Kidney (tissue), 14 donors: ENCODE measurements around the gene SHISAL1. TPM values are rescaled to one million over a fixed set of nuclear protein-coding genes. Genes with fewer than 3 reads are reported as not detected.

ENCODE experiments used
- DNase-seq, 5 donors: peaks; one replicate each; pipeline ENCODE4 v3.0.0-alpha.2; 2013 to 2020
- FAIRE-seq: peaks from 2 replicates; lab custom pipeline; 2012; peaks lifted over from hg19 to GRCh38; lab: Jason Lieb, UNC
- H3K27ac ChIP-seq, 2 donors: one replicate each; pipeline ENCODE4 v1.7.0; 2013; ENCODE audit warnings: low read depth in 2 of 2, low read length in 2 of 2, inconsistent platforms in 1 of 2
- H3K27me3 ChIP-seq: one replicate; pipeline ENCODE4 v1.7.1; 2013; ENCODE audit warnings: low read length, inconsistent platforms; ENCODE audit not compliant: control insufficient read depth, insufficient read depth
- H3K36me3 ChIP-seq, 3 donors: one replicate each; pipeline versions ENCODE4 v1.7.0 to v1.7.1; 2013; ENCODE audit warnings: low read length in 3 of 3, control low read depth in 1 of 3, inconsistent platforms in 1 of 3; ENCODE audit not compliant: insufficient read depth in 3 of 3, control insufficient read depth in 2 of 3
- H3K4me1 ChIP-seq, 3 donors: one replicate each; pipeline versions ENCODE4 v1.7.0 to v1.7.1; 2013; ENCODE audit warnings: low read length in 3 of 3, inconsistent platforms in 1 of 3, low read depth in 1 of 3; ENCODE audit not compliant: control insufficient read depth in 2 of 3, insufficient read depth in 2 of 3
- H3K4me3 ChIP-seq, 3 donors: one replicate each; pipeline versions ENCODE4 v1.7.0 to v1.8.1; 2013; ENCODE audit warnings: low read length in 3 of 3, control low read depth in 1 of 3, inconsistent platforms in 1 of 3
- H3K9ac ChIP-seq, 3 donors: one replicate each; pipeline versions ENCODE4 v1.7.0 to v1.7.1; 2013; ENCODE audit warnings: low read length in 3 of 3, control low read depth in 1 of 3, inconsistent platforms in 1 of 3
- H3K9me3 ChIP-seq, 3 donors: one replicate each; pipeline versions ENCODE4 v1.7.0 to v1.7.1; 2013; ENCODE audit warnings: low read length in 3 of 3, control low read depth in 1 of 3, inconsistent platforms in 1 of 3; ENCODE audit not compliant: control insufficient read depth in 2 of 3, insufficient read depth in 1 of 3
- intact Hi-C: fragments of 100-400 bp; cut with DNase I; formaldehyde crosslinking; loops from one replicate; pipeline ENCODE4 v1.11.1; 2022
- polyA plus RNA-seq: library from polyadenylated mRNA; stranded (reverse); fragments of 350-450 nt; fragmentation: Illumina TruSeq; extraction: RNeasy Lipid Tissue Mini Kit (QIAGEN cat#74804); gene quantifications from one replicate; pipeline ENCODE4 v1.2.3, GENCODE V29; 2014; ENCODE audit warnings: low read depth, low replicate concordance; ENCODE audit not compliant: insufficient read depth
- total RNA-seq: library from RNA; stranded (reverse); fragmentation: NEBNext Ultra II Directional; extraction: Animal tissue kit (Norgen Biotek cat#: 25700); gene quantifications from one replicate; pipeline ENCODE4 v1.2.1, GENCODE V29; 2021
- TF ChIP-seq, protein P1 (sequence below): IDR thresholded peaks from 3 replicates; pipeline ENCODE4 v1.5.1; 2012; ENCODE audit warnings: mild to moderate bottlenecking, moderate library complexity, borderline replicate concordance; ENCODE audit not compliant: insufficient read depth; ENCODE audit errors: extremely low read depth
- donor health status: control.
- donor health status: control.
- donor health status: control.
- donor health status: control.
- donor health status: control.
- donor health status: DM: yes; HTN: yes; CAD: no.
- donor health status: Normal renal cell carcinoma (clear cell type).

Gene SHISAL1
- total and polyA plus RNA-seq, 2 donors from 2014 or later: 0.04 to 1.1 TPM

DNA sequence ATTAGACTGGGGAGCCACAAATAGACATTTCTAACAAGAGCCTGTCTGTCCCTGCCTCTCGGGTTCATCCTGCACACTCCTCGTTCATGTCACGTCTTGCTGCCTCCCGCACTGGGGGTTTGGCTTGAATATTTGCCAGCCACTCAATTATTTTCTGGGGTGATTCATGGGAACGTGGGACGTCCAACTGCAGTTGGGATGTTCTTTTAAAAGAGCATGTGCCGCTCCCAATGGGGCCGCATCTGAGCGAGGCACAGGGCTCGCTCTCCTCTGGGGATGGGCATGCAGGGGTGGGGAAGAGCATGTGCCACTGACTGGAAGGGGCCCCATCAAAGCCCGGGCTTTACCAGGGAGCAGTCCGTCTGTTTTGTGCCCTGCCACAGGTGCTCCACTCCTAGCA lies 88.6 kb downstream of the SHISAL1 start:
- Histone ChIP-seq H3K27ac (no peak overlapping the region), H3K4me1 (no peaks in the 10 kb centered on the region), H3K27me3 (no peaks in the 10 kb centered on the region), H3K9ac (no peak overlapping the region), H3K4me3 (no peak overlapping the region), H3K36me3 (no peaks in the 10 kb centered on the region), H3K9me3 (peaks cover 0 to 3% (median 0%) of the 10 kb centered on the region in 3 donors)
- TF ChIP-seq, protein P1, sequence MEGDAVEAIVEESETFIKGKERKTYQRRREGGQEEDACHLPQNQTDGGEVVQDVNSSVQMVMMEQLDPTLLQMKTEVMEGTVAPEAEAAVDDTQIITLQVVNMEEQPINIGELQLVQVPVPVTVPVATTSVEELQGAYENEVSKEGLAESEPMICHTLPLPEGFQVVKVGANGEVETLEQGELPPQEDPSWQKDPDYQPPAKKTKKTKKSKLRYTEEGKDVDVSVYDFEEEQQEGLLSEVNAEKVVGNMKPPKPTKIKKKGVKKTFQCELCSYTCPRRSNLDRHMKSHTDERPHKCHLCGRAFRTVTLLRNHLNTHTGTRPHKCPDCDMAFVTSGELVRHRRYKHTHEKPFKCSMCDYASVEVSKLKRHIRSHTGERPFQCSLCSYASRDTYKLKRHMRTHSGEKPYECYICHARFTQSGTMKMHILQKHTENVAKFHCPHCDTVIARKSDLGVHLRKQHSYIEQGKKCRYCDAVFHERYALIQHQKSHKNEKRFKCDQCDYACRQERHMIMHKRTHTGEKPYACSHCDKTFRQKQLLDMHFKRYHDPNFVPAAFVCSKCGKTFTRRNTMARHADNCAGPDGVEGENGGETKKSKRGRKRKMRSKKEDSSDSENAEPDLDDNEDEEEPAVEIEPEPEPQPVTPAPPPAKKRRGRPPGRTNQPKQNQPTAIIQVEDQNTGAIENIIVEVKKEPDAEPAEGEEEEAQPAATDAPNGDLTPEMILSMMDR: no peak
- intact Hi-C loops: no loop called here
- DNase-seq: peak in 1 of 5 donors; percentile 22
- FAIRE-seq: no peak

DNA sequence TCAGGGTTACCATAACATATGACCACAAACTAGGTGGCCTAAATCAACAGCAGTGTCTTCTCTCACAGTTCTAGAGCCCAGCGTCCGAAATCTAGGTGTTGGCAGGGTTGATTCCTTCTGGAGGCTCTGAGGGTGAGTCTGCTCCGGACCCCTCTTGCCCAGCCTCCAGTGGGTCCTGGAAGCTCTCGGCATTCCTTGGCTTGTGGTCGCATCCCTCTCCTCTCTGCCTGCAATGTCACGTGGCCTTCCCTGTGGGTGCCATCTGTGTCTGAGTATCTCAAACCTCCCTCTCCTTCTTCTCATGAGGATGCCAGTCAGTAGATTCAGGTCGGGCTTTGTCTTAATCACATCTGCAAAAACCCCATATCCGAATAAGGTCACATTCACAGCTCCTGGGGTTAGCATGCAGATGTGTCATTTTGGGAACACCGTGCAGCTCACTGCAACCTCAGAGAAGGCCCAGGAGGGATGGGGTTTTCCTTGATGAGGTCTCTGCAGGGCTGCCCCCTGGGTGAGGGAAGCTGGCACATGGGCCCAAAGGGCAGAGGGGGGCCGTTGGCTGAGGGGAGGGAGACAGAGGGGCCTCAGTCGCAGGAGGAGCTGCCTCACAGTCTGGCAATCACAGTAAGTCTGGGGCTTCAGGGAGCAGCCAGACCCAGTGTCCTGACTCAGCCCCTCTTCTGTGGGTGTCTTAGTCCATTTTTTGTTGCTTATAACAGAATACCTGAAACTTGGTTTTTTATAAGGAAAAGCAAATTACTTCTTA lies 90.9 kb downstream of the SHISAL1 start:
- intact Hi-C loops: no loop called here
- Histone ChIP-seq H3K27ac (no peak overlapping the region), H3K9me3 (no peaks in the 10 kb centered on the region), H3K27me3 (no peaks in the 10 kb centered on the region), H3K9ac (no peak overlapping the region), H3K36me3 (no peaks in the 10 kb centered on the region), H3K4me3 (no peak overlapping the region), H3K4me1 (no peaks in the 10 kb centered on the region)
- no peak for FAIRE-seq
- no peak for DNase-seq
- TF ChIP-seq, protein P1: no peak

DNA sequence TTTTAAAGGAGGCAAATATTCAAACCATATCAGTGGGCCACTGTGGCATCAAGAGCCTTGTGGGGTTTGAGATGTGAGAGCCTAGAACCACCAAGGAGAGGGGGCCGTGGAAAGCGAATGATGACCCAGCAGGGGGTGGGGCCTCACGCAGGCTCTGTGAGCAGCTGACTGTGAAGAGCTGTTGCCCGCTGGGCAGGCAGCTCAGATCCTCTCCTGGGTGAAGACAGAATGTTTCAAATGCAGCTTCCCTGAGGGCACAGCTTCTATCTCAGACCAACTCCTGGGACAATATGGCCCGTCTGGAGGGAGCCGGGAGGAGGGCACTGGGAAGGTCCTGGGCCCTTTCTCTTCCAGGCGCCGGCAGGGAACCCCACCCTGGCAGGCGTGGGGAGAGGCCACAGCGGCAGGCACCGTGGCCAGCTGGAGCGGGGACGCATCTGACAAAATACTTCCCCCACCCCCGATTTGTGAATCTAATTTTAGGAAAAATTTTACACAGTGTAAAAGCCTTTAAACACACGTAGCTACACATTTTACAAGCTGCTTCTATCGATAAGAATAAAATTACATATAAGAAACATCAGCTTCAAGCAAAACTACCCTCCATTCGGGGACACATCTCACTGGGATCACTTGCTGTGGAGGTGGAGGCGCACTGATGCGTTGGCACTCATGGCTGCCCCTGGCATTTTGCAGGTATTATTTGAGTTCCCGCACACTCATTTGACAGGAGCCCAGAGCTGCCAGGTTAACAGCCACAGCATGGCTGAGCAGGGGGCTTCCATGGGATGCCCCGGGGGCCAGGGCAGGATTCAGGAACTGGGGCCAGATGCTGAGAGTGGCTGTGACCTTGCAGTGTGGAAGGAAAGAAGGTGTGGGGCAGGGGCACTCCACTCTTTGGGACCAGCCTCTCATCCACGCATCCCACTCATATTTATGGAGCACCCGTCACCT lies 91.7 kb downstream of the SHISAL1 start:
- Histone ChIP-seq H3K27me3 (no peaks in the 10 kb centered on the region), H3K9ac (no peak overlapping the region), H3K4me3 (no peak overlapping the region), H3K4me1 (no peaks in the 10 kb centered on the region), H3K36me3 (no peaks in the 10 kb centered on the region), H3K9me3 (no peaks in the 10 kb centered on the region), H3K27ac (no peak overlapping the region)
- intact Hi-C loops: no loop called here
- TF ChIP-seq, protein P1: no peak
- DNase-seq: no peak
- no peak for FAIRE-seq
